ENCODE results near the gene TLE1. TPM values are rescaled to one million over a fixed set of nuclear protein-coding genes. Genes with fewer than 3 reads are reported as not detected.
"Not testable (repeated sequence)": the region's sequence is repeated elsewhere in the genome, so short reads cannot be mapped to it uniquely, and the experiment has no call there.

Gene TLE1
- total RNA-seq, 2 experiments from 2014 or later: 0.37 to 0.75 TPM

GRCh38 chr9:81604306-81605169, 84.8 kb downstream of the TLE1 start:
- Mint-ChIP-seq H3K4me1 (no peaks in the 10 kb centered on the region), H3K27ac (no peak overlapping the region), H3K27me3 (no peaks in the 10 kb centered on the region), H3K36me3 (ENCODE audit: low read depth) (no peaks in the 10 kb centered on the region), H3K9me3 (no peaks in the 10 kb centered on the region), H3K4me3 (no peak overlapping the region)
- ChIA-PET CTCF (no interaction called here), POLR2A (no interaction called here)
- DNase-seq: no peak

DNA sequence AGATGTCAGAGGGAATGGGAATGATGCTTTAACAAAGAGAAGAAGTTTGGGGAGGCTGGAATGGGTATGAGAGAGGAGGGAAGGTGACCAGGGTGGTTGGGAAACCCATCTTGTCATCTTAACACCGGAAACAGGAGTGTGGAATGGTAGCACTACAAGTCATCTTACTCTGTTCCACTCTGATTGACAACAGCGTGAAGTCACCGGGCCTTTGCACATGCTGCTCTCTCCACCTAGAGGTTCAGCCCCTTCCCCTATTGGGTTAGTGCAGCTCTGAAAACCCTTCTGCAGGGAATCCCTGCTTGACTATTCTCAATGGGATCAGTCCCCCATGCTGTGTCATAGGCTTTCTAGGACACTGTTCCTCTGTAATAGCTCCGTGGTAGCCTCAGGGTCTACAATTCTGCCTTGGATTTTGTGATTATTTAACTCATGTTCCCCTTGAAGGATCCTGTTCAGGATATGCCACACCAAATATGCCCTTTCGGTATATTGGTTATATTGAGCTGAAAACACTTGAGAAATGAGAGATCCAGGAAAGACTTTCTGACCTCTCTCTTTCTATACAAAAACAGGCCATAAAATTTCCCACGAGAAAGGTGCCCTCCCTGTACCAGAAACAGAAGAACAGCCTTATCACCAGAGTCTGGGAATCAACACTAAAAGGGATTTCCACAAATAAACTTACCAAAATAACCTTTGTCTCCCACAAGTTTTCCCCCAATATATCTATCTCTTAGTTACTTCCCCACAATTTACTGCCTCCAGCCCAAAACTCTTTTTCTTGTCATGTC, 86.3 kb downstream of the TLE1 start:
- POLR2A ChIA-PET: no interaction called here
- Mint-ChIP-seq H3K27me3 (peaks cover 3% of the 10 kb centered on the region), H3K4me3 (no peak overlapping the region), H3K36me3 (ENCODE audit: low read depth) (no peaks in the 10 kb centered on the region), H3K9me3 (no peaks in the 10 kb centered on the region), H3K27ac (no peak overlapping the region), H3K4me1 (peaks cover 2% of the 10 kb centered on the region)
- CTCF ChIA-PET: no interaction called here
- DNase-seq: no peak

- H3K9me3 Mint-ChIP-seq: no peaks in the 10 kb centered on the region
- ChIA-PET CTCF (interaction anchor here (0.5 kb wide), 1 partner anchor 146 kb away, joined by 6 read pairs; no protein-coding TSS in a partner anchor), POLR2A (no interaction called here)
- H3K4me1 Mint-ChIP-seq: peaks cover 2% of the 10 kb centered on the region
- no peak for DNase-seq
- peaks cover 4% of the 10 kb centered on the region for H3K27me3 Mint-ChIP-seq
- no peaks in the 10 kb centered on the region for H3K36me3 Mint-ChIP-seq (ENCODE audit: low read depth)
- H3K27ac Mint-ChIP-seq: no peak overlapping the region
- H3K4me3 Mint-ChIP-seq: no peak overlapping the region
Measured at GRCh38 chr9:81601639-81602623, 87.4 kb downstream of the TLE1 start.

DNA sequence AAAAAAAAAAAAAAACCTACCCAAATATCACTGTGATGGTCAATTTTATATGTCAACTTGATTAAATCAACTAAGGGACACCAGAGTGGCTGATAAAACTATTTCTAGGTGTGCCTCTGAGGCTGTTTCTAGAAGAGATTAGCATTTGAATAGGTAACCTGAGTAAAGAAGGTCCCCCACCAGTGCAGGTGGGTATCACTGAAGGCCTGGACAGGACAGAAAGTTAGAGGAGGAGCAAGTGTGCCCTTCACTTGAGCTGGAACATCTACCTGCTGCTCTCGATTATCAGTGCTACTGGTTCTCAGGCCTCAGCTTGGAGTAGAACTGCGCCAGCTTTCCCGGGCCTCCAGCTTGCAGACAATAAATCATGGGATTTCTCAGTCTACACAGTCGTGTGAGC, 88.7 kb downstream of the TLE1 start:
- no peak overlapping the region for H3K27ac Mint-ChIP-seq
- H3K4me3 Mint-ChIP-seq: no peak overlapping the region
- no peak for DNase-seq
- H3K36me3 Mint-ChIP-seq (ENCODE audit: low read depth): no peaks in the 10 kb centered on the region
- ChIA-PET POLR2A (no interaction called here), CTCF (interaction anchor here (0.9 kb wide), 1 partner anchor 12 kb away, joined by 3 read pairs; no protein-coding TSS in a partner anchor)
- H3K9me3 Mint-ChIP-seq: no peaks in the 10 kb centered on the region
- peaks cover 2% of the 10 kb centered on the region for H3K4me1 Mint-ChIP-seq
- peaks cover 10% of the 10 kb centered on the region for H3K27me3 Mint-ChIP-seq

DNA sequence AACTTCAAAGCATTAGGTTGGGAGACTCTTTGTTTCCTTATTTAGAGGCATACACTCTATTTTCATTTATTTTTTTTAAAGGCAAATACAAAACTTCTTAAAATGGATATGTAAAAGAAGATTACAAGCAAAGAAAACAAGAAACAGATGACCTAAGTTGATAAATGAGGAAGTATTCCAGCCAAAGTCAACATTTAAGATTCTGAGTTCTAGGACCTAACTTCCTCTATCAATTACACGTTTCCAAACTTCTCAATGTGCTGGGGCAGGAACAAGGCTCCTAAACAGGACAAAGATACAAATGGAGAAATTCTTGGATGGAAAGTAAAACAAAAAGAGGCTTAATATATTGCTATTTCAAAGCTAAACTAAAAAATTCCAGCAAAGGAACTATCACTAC, 89.5 kb downstream of the TLE1 start:
- POLR2A ChIA-PET: no interaction called here
- CTCF ChIA-PET: interaction anchor here (0.9 kb wide), 1 partner anchor 11 kb away, joined by 3 read pairs; no protein-coding TSS in a partner anchor

DNA sequence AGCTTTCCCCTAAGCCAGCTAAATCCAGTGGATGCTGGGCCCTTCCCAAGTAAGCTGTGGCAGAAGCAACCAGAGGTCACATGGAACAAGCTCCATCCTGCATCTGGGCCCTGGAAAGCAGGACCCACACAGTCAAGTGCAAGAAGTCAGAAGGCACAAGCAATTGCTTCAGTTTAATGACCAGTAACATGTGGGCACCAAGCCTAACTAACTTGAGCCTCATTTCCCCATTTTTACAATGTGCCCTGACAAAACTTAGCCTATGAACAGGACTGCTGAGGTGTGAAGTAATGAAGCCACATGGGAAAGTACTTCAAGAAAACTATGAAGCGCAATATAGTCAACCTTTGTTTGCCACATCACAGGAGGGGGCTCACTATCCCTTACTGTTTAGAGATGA, 90.5 kb downstream of the TLE1 start:
- Mint-ChIP-seq H3K9me3 (no peaks in the 10 kb centered on the region), H3K27ac (no peak overlapping the region), H3K27me3 (peaks cover 10% of the 10 kb centered on the region), H3K4me1 (peaks cover 2% of the 10 kb centered on the region), H3K4me3 (no peak overlapping the region), H3K36me3 (ENCODE audit: low read depth) (no peaks in the 10 kb centered on the region)
- POLR2A ChIA-PET: no interaction called here
- CTCF ChIA-PET: interaction anchor here (0.6 kb wide), 1 partner anchor 267 kb away, joined by 3 read pairs; no protein-coding TSS in a partner anchor
- DNase-seq: no peak

More for the DNA sequence above, 89.5 kb downstream of the TLE1 start:
- H3K9me3 Mint-ChIP-seq: no peaks in the 10 kb centered on the region
- DNase-seq: no peak
- peaks cover 2% of the 10 kb centered on the region for H3K4me1 Mint-ChIP-seq
- H3K27me3 Mint-ChIP-seq: peaks cover 10% of the 10 kb centered on the region
- no peaks in the 10 kb centered on the region for H3K36me3 Mint-ChIP-seq (ENCODE audit: low read depth)
- no peak overlapping the region for H3K4me3 Mint-ChIP-seq
- H3K27ac Mint-ChIP-seq: no peak overlapping the region

GRCh38 chr9:81598123-81598497, 91.2 kb downstream of the TLE1 start:
- H3K27ac Mint-ChIP-seq: no peak overlapping the region
- no peaks in the 10 kb centered on the region for H3K9me3 Mint-ChIP-seq
- ChIA-PET CTCF (no interaction called here), POLR2A (no interaction called here)
- H3K4me1 Mint-ChIP-seq: peaks cover 2% of the 10 kb centered on the region
- H3K27me3 Mint-ChIP-seq: peaks cover 11% of the 10 kb centered on the region
- no peak for DNase-seq
- H3K36me3 Mint-ChIP-seq (ENCODE audit: low read depth): no peaks in the 10 kb centered on the region
- H3K4me3 Mint-ChIP-seq: no peak overlapping the region

GRCh38 chr9:81597419-81598122, 91.8 kb downstream of the TLE1 start:
- CTCF ChIA-PET: no interaction called here
- POLR2A ChIA-PET: no interaction called here
- no peaks in the 10 kb centered on the region for H3K9me3 Mint-ChIP-seq
- no peak for DNase-seq
- H3K4me3 Mint-ChIP-seq: no peak overlapping the region
- no peaks in the 10 kb centered on the region for H3K36me3 Mint-ChIP-seq (ENCODE audit: low read depth)
- H3K4me1 Mint-ChIP-seq: peaks cover 2% of the 10 kb centered on the region
- H3K27me3 Mint-ChIP-seq: peaks cover 14% of the 10 kb centered on the region
- no peak overlapping the region for H3K27ac Mint-ChIP-seq

- H3K4me1 Mint-ChIP-seq: peaks cover 2% of the 10 kb centered on the region
- peaks cover 14% of the 10 kb centered on the region for H3K27me3 Mint-ChIP-seq
- POLR2A ChIA-PET: no interaction called here
- DNase-seq: no peak
- no peaks in the 10 kb centered on the region for H3K36me3 Mint-ChIP-seq (ENCODE audit: low read depth)
- H3K9me3 Mint-ChIP-seq: no peaks in the 10 kb centered on the region
- H3K4me3 Mint-ChIP-seq: no peak overlapping the region
- CTCF ChIA-PET: no interaction called here
- H3K27ac Mint-ChIP-seq: no peak overlapping the region
Measured at GRCh38 chr9:81596679-81597418, 92.5 kb downstream of the TLE1 start.

DNA sequence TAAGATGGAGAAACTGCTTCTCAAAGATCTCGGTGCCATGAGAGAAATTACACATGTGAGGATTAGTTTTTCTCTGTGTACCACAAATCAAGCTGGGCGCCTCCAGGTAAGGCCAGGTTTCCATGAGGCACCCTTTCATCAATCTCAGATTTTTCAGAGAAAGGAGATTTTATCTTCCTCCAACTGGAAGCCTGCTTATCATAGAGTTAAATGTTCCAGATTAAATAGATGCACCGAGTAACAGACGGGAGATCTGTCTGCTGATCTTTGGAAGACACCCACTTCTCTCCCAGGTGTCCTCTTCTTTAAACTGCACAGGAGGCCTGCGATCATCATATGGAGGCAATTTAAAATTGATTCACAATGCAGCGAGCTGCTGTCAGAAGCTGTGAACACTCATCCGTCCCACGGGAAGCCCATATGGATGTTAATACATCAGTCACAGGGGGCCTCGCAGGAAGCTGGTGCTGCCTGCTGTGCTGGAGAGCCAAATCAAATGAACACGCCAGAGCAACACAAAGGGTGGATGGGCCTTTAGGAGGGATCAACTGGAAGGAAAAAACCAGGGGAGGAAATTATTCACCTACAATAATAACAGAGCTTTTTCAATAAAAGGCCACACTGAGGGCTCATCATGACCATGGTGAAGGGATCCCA, 93.3 kb downstream of the TLE1 start:
- Mint-ChIP-seq H3K27me3 (peaks cover 14% of the 10 kb centered on the region), H3K9me3 (no peaks in the 10 kb centered on the region), H3K27ac (no peak overlapping the region), H3K4me1 (peaks cover 2% of the 10 kb centered on the region), H3K36me3 (ENCODE audit: low read depth) (no peaks in the 10 kb centered on the region), H3K4me3 (no peak overlapping the region)
- ChIA-PET CTCF (no interaction called here), POLR2A (no interaction called here)
- no peak for DNase-seq

GRCh38 chr9:81595293-81595692, 94.1 kb downstream of the TLE1 start:
- DNase-seq; POLR2A ChIA-PET; CTCF ChIA-PET; H3K9me3 Mint-ChIP-seq; H3K4me1 Mint-ChIP-seq; H3K4me3 Mint-ChIP-seq; H3K36me3 Mint-ChIP-seq (ENCODE audit: low read depth); H3K27ac Mint-ChIP-seq: not testable (repeated sequence)
- peaks cover 14% of the 10 kb centered on the region for H3K27me3 Mint-ChIP-seq
